ENCODE results near the gene KIF6.

KIF6 gene

GRCh38 chr6:39339868-39340550 is 385.2 kb downstream of the KIF6 start:
- no peak for DNase-seq

DNA sequence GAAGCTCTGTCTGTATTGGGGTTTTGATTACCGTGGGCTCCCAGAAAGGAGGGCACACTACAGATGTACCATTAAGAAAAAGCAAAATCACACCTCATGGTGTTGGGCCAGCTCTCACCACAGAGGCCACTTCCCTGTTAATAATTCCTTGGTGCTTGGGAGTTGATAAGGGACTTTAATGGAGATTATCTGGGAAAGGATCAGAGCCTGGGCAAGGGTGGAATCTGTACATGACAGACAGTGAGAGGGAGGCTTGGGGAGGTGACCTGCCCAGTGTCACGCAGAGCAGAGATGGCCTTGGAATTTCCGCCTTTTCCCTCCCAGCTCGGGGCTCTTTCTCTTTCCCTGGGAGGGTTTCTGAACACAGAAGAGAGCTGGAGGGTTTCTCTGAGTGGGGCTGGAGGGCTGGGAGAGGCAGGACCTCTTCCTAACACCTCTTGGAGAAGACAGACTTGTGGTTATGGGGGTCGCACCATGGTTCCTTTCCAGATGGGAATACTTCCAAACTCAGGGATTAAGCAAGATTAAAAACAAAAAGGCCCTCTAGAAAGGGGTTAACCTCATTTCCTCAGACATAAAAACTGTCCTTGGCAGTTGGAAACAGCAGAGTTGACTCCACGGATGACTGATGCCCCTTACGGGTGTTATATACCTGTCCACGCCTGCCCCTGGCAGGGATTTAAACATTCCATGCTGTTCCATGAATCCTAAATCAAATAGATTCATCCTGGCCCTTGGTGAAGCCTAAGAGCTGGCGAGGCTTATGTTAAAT is 385.9 kb downstream of the KIF6 start:
- no peak for DNase-seq

GRCh38 chr6:39338397-39338796 is 386.8 kb downstream of the KIF6 start:
- no peak for DNase-seq

DNA sequence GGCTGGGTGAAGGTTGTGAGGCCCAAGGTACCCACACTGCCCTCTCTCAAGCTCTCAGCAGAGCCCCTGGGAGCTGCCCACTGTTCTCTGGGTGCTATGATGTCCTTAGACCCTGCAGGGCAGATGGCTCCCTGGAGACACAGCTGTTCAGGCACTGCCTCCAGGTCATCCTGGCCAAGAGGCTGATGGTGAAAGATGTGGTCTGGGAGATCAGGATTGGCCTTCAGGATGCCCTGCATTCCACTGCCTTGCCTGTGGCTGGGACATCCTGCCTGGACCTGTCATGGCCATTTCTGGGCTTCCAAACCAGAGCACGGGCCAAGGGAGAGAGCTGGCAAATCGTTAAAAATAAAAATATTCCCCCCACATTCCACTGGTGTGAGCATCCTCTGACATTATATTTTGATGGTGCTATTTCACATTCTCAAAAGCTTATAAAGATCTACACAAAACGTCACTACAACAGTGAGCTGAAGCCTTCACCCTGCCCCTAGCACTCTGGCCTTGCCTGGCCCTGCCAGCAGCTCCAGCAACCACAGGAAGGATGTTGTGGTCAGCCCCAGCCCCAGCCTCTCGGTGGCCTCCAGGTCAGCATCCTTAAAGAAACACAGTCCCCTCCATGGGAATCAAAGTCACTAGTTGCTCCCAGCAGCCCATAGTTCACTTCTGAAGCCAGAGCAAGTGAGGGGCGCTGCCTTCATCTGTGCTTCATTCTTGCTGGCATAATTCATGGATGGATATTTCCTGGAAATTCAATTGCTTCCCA is 389.2 kb downstream of the KIF6 start:
- no peak for DNase-seq

- no peak for DNase-seq
These were observed 391.4 kb downstream of the KIF6 start for GRCh38 chr6:39333644-39334438.

- no peak for DNase-seq
These were observed 394.7 kb downstream of the KIF6 start for GRCh38 chr6:39330476-39330875.

GRCh38 chr6:39330057-39330456 is 395.2 kb downstream of the KIF6 start:
- DNase-seq = no peak

- DNase-seq = no peak
These were observed 397.1 kb downstream of the KIF6 start for GRCh38 chr6:39328066-39328465.

- no peak for DNase-seq
These were observed 397.7 kb downstream of the KIF6 start for GRCh38 chr6:39327507-39327906.

- DNase-seq = no peak
These were observed 402.8 kb downstream of the KIF6 start, which contains the start of gene KCNK16 for GRCh38 chr6:39322306-39322850. KCNK16 (minus strand) TSS chr6:39322702; CDS start chr6:39322540, 162 bp downstream.

- DNase-seq = no peak
These were observed 403.4 kb downstream of the KIF6 start for GRCh38 chr6:39321761-39322160.

DNA sequence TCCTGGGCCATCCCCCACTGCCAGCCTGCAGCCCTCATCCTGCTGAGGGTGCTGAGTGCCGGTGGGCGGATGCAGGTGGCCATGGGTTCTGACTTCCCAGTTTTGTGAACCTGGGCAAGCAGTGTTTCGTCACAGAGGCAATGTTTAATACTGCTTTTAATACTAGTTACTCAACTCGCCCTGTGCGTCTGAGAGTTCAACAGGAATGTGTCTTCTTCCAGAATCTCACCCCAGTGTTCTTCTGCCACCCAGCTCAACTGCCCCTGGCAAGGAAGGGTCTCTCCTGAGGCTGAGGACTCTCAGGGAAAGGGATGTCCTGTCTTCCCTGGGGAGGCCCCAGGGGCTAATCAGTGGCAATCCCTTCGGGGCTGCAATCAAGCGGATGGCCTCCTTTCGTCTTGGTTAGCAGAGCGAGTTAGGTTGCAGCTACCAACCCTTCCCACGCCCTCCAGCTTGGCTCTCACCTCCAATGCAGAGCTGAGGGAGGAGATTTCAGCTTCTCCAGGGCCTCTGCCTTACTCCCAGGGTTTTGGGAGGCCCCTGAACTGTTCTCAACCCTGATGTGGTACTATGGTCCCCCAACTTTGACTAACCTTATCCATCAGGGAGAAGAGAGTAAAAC is 404.7 kb downstream of the KIF6 start:
- DNase-seq = no peak

- no peak for DNase-seq
These were observed 405.4 kb downstream of the KIF6 start for GRCh38 chr6:39319621-39320362.

GRCh38 chr6:39317256-39317655 is 408.0 kb downstream of the KIF6 start:
- no peak for DNase-seq

DNA sequence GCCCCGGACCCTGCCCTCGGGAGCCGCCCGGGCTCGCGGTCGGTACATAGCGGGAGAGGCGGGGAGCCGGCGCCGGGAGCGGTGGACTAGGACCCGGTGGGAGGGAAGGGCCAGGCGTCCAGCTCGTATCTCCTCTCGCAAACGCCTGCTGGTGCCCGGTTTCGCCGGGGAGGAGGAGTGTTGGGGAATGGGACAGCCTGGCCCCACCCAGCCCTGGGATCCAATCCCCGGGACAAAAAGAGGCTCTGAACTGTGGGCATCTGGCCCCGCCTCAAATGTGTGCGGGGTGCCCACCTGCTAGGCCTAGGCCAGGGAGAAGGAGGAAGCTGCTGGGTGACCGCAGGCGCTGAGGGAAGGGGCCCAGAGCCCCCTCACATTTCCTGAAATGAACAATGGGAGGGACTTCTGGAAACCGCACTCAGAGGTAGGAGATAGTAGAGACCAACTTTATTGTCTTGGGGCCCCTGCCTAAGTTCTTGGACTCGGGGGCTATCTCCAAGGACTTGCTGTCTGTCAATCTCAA is 410.9 kb downstream of the KIF6 start, which contains the start of gene KCNK17:
Gene KCNK17, minus strand, starts transcription at position 147 of the 523 bp plus-strand sequence. Its CDS starts 99 bp downstream, at position 48.
- DNase-seq = no peak

DNA sequence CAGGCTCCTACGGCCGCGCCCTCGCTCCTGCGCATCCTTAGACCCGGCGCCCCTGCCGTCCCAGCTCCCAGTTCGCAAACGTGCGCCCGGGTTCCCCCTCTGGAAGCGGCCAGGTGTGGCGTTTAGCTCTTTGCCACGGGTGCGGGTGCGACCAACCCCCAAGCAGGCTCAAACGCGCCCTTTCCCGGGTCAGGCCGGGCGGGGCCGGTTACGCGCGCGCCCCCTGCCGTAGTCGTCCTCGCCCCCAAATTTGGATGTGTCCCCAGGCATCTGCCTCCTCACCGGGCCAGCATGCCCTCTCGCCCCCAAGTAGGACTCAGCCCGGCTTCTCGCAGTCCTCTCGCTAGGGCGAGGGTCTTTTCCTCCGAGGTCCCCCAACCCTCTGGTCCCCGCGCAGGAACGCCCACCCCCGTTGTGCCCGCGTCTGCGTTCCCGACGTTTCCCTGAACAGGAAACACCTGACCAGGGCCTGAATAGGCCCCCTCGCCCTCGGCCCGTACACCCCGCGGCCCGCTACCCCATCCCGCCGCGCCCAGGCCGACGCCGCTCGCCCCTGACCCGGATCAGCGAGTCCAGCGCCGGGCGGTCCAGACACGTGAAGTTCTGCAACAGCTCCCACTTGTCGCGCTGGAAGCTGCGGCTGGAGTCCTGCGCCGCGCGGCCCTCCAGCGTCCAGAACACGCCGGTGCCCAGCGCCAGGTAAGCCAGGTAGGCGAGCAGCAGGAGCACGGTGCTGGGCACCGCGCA is 411.5 kb downstream of the KIF6 start:
- DNase-seq = no peak

DNA sequence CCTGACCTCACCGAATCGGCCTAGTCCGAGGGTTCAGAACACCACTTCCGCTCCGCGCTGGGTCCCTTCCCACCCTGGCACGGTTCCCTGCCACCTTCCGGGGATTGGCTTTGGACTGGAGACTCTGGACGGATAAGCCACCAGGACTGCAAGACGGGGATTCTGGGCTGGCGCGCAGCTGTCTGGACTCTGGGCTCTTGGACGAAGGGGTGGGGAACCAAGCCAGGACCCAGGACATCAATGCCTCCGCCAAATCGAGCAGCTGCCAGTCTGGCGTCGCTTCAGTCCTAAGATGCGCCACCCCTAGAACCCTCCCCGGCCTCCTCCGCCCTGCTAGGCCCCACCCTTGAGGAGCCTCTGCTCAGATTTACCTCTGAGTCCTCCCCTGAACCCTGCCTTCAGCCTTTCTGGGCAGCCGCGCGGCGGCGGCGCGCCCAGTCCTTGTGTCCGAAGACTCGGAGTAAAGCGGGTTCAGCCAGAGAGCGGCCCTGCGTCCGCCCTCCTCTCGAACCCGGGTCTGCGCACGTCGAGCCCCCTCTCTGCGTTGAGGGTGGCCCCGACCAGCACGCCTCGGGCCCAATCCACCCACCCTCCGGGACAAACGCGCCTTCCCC is 412.2 kb downstream of the KIF6 start:
- no peak for DNase-seq

DNA sequence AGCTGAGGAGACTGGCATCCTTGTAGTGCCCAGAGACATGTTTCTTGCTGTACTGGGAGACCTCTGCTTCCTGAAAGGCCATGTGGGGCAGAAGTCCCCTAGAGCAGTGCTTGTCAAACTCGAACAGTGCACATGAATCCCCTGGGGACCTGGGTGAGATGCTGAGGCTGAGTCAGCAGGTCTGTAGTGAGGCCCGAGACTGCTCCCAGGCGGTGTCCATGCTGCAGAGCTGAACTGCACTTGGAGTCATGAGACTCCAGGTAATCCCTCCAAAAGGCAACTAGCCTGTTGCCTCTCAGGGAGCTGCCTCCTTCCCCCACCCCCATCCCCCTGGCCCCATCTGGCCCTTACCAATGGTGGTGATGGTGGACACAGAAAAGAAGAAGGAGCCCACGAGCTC is 414.7 kb downstream of the KIF6 start:
- DNase-seq = no peak

DNA sequence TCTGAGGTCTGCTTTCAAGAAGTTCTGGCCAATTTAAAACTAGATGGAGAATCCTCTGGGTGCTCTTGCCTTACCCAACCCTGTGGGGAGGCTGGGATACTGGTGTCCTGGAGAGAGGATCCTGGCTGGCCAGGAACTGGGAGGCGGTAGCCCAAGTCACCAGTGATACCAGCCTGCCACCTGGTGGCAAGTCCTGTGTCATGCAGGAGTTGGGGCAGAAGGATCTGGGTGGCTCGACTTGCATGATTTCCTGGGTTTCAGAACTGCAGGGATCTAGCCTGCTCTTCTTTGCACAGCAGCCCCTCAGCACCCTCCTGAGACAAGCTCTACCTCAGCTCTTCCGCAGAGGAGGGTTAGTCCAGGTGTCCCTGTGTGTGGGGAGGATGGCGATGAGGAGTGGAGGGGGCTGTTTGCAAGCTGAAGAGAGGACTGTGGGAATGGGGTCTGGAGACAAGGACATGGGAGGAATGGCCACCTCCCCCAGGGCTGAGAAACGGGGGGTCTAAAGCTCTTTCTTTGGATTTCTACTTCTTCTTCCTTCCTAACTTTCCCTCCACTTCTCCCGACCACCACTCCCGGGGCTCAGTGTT is 415.2 kb downstream of the KIF6 start:
- DNase-seq = peak; percentile 36
